K562 (cell line): ENCODE data around the gene USP35. TPM values are rescaled to one million over a fixed set of nuclear protein-coding genes. Genes with fewer than 3 reads are reported as not detected.

Source experiments
- ARNT ChIP-seq, 2 experiments: fragments of 450-650 bp; IDR thresholded peaks; 2 replicates each; pipeline ENCODE4 v1.6.1; 2016; ENCODE audit warnings: mild to moderate bottlenecking in 1 of 2
- BRD9 ChIP-seq: fragments of 450-650 bp; IDR thresholded peaks from 2 replicates; pipeline ENCODE4 v1.6.1; 2018; ENCODE audit warnings: low read depth; ENCODE audit not compliant: partially characterized antibody
- CHD2 ChIP-seq: IDR thresholded peaks from 2 replicates; pipeline ENCODE4 v1.6.1; 2011; ENCODE audit warnings: low read depth, low read length
- DPF2 ChIP-seq: fragments of 450-650 bp; IDR thresholded peaks from 2 replicates; pipeline ENCODE4 v1.6.1; 2016
- FOXJ3 ChIP-seq: sonication (generic); formaldehyde crosslinking; IDR thresholded peaks from 2 replicates; pipeline ENCODE4 v1.4.0; 2020; ENCODE audit warnings: mild to moderate bottlenecking, missing genetic modification reagents
- FOXK2 ChIP-seq, 2 experiments: fragments of 450-650 bp; IDR thresholded peaks in 1 of 2; conservative IDR thresholded peaks in 1 of 2; 2 replicates each; pipeline ENCODE4 v1.6.1; 2016; ENCODE audit warnings: low read depth in 2 of 2, mild to moderate bottlenecking in 1 of 2
- HNRNPL ChIP-seq: fragments of 200-400 bp; formaldehyde crosslinking; IDR thresholded peaks from 2 replicates; pipeline ENCODE4 v1.6.1; 2017; ENCODE audit warnings: low read depth, mild to moderate bottlenecking, low read length
- POLR3G ChIP-seq: IDR thresholded peaks from 2 replicates; pipeline ENCODE4 v1.6.1; 2011; ENCODE audit not compliant: insufficient read length, insufficient replicate concordance; ENCODE audit errors: extremely low read depth
- RFX1 ChIP-seq: fragments of 450-650 bp; IDR thresholded peaks from 2 replicates; pipeline ENCODE4 v1.6.1; 2016; ENCODE audit warnings: mild to moderate bottlenecking, moderate library complexity
- SMAD1 ChIP-seq: fragments of 150-350 bp; IDR thresholded peaks from 2 replicates; pipeline ENCODE4 v1.6.1; 2014; ENCODE audit warnings: low read length, low read depth; ENCODE audit not compliant: partially characterized antibody
- SRSF9 ChIP-seq: fragments of 200-400 bp; formaldehyde crosslinking; IDR thresholded peaks from 2 replicates; pipeline ENCODE4 v1.6.1; 2017; ENCODE audit warnings: low read depth, low read length, borderline replicate concordance
- THRAP3 ChIP-seq: fragments of 450-650 bp; IDR thresholded peaks from 2 replicates; pipeline ENCODE4 v1.6.1; 2016; ENCODE audit warnings: mild to moderate bottlenecking, inconsistent platforms, borderline replicate concordance
- ZNF24 ChIP-seq: fragments of 450-650 bp; IDR thresholded peaks from 2 replicates; pipeline ENCODE4 v1.6.1; 2016
- ZNF668 ChIP-seq: fragments of 250-450 bp; sonication (Bioruptor Pico); IDR thresholded peaks from 2 replicates; pipeline ENCODE4 v1.8.0; 2022; ENCODE audit warnings: mild to moderate bottlenecking, inconsistent platforms
- polyA plus RNA-seq, 8 experiments: library from polyadenylated mRNA; depleted of rRNA in 4 of 8; stranded (reverse) in 5 of 8; unstranded in 3 of 8; fragments of >200 nt; fragmentation: Nextera tagmentation in 2 of 8; fragmentation: Illumina TruSeq in 1 of 8; extraction: Ambion mirVana in 2 of 8; extraction: Trizol in 1 of 8; gene quantifications; 2 replicates each; pipeline versions ENCODE4 v1.2.1 to v1.2.3, GENCODE V29; 2011 to 2014; ENCODE audit warnings: inconsistent platforms in 1 of 8, missing spikeins in 1 of 8
- total RNA-seq, 7 experiments: library from RNA; depleted of rRNA in 6 of 7; stranded (reverse); fragments of >200 nt in 6 of 7; fragmentation: Illumina TruSeq in 2 of 7; extraction: Trizol in 2 of 7; gene quantifications; 2 replicates each; pipeline versions ENCODE4 v1.2.1 to v1.2.3, GENCODE V29; 2011 to 2021; ENCODE audit warnings: low replicate concordance in 1 of 7
- TF ChIP-seq, protein P1 (sequence below): fragments of 150-350 bp; conservative IDR thresholded peaks from 2 replicates; pipeline ENCODE4 v1.6.1; 2014; ENCODE audit warnings: low read length
- TF ChIP-seq, protein P2 (sequence below): sonication (generic); formaldehyde crosslinking; IDR thresholded peaks from 2 replicates; pipeline ENCODE4 v1.8.1; 2023; ENCODE audit warnings: mild to moderate bottlenecking, missing genetic modification reagents
- TF ChIP-seq, protein P3 (sequence below), 3 experiments: IDR thresholded peaks in 2 of 3; conservative IDR thresholded peaks in 1 of 3; 2 replicates each; pipeline ENCODE4 v1.5.1; 2011 to 2012; ENCODE audit warnings: low read length in 3 of 3, mild to moderate bottlenecking in 3 of 3, control low read depth in 2 of 3, improper control_type of control experiment in 1 of 3, inconsistent platforms in 1 of 3, low read depth in 1 of 3, mixed read lengths in 1 of 3, moderate library complexity in 1 of 3; ENCODE audit not compliant: insufficient read depth in 2 of 3
- TF ChIP-seq, protein P4 (sequence below), 2 experiments: fragments of 150-350 bp in 1 of 2; IDR thresholded peaks; 2 replicates each; pipeline ENCODE4 v1.6.1; 2012 to 2016; ENCODE audit warnings: low read depth in 2 of 2, low read length in 2 of 2, mild to moderate bottlenecking in 1 of 2, moderate library complexity in 1 of 2

The USP35 gene
- total and polyA plus RNA-seq, 9 of the 15 experiments (the other 6 are each of a cell fraction or from before 2014, with no cell fraction given) = 0.01 to 4.8 (median 3.6) TPM

DNA sequence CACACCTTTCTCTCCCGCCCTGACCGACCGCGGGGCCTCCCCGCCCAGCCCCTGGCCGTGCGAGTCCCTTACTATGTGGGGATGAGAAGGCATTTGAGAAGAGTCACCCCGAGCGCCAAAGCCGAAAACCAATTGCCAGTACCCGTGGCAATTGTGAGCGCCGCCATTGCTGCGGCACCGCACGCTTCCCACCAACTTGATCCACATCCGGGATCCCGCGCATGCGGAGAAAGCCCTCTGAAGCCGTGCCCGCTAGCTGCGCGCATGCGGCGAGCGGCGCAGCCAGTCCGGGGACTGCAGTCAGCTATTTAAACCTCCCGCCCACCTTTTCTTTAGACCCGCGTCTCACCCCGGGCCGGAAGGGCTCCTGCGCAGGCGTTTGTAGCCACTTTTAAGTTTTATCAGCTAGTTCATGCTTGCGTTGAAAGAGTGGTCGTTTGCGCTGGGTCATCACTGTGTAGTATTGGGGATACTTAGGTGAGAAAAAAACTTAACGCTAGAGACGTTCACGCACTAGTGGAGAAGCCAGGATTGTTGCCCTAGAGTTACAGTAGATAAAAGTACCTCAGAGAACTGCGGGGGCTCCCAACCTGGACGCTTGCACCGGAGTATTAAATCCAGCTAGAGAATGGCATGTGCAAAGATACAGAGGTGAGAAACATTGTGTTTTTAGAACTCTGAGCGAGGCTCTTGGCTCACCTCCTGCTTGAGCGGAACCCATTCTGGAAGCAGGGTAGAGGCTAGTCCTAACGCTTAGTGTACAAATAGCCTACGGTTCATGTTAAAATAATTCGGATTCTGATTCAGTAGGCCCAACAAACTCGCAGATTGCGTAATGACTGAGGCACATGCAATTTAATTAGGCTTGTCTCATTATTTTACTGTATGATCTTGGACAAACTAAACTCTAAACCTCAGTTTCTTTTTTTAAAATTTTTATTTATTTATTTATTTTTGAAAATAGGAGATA lies 49.0 kb upstream of the USP35 start, which contains the start of gene ALG8 (continued):
- TF ChIP-seq, protein P1, sequence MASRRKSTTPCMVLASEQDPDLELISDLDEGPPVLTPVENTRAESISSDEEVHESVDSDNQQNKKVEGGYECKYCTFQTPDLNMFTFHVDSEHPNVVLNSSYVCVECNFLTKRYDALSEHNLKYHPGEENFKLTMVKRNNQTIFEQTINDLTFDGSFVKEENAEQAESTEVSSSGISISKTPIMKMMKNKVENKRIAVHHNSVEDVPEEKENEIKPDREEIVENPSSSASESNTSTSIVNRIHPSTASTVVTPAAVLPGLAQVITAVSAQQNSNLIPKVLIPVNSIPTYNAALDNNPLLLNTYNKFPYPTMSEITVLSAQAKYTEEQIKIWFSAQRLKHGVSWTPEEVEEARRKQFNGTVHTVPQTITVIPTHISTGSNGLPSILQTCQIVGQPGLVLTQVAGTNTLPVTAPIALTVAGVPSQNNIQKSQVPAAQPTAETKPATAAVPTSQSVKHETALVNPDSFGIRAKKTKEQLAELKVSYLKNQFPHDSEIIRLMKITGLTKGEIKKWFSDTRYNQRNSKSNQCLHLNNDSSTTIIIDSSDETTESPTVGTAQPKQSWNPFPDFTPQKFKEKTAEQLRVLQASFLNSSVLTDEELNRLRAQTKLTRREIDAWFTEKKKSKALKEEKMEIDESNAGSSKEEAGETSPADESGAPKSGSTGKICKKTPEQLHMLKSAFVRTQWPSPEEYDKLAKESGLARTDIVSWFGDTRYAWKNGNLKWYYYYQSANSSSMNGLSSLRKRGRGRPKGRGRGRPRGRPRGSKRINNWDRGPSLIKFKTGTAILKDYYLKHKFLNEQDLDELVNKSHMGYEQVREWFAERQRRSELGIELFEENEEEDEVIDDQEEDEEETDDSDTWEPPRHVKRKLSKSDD = no peak
- no peak for TF ChIP-seq POLR3G
- TF ChIP-seq, protein P2, sequence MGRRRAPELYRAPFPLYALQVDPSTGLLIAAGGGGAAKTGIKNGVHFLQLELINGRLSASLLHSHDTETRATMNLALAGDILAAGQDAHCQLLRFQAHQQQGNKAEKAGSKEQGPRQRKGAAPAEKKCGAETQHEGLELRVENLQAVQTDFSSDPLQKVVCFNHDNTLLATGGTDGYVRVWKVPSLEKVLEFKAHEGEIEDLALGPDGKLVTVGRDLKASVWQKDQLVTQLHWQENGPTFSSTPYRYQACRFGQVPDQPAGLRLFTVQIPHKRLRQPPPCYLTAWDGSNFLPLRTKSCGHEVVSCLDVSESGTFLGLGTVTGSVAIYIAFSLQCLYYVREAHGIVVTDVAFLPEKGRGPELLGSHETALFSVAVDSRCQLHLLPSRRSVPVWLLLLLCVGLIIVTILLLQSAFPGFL = 0 out of 2 replicates have a peak, but pooled peaks have one; percentile 52
- peak; percentile 38 for TF ChIP-seq BRD9
- no peak for TF ChIP-seq RFX1
- no peak for TF ChIP-seq SRSF9
- no peak for TF ChIP-seq THRAP3
- TF ChIP-seq SMAD1 = no peak
- TF ChIP-seq, protein P3, sequence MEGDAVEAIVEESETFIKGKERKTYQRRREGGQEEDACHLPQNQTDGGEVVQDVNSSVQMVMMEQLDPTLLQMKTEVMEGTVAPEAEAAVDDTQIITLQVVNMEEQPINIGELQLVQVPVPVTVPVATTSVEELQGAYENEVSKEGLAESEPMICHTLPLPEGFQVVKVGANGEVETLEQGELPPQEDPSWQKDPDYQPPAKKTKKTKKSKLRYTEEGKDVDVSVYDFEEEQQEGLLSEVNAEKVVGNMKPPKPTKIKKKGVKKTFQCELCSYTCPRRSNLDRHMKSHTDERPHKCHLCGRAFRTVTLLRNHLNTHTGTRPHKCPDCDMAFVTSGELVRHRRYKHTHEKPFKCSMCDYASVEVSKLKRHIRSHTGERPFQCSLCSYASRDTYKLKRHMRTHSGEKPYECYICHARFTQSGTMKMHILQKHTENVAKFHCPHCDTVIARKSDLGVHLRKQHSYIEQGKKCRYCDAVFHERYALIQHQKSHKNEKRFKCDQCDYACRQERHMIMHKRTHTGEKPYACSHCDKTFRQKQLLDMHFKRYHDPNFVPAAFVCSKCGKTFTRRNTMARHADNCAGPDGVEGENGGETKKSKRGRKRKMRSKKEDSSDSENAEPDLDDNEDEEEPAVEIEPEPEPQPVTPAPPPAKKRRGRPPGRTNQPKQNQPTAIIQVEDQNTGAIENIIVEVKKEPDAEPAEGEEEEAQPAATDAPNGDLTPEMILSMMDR (IDR thresholded peaks at IDR 0.05 in 2 of 3, conservative IDR thresholded peaks at IDR 0.05 in 1 of 3; ENCODE audit: insufficient read depth in 2 of 3, low read depth in 1 of 3, low read length in 3 of 3) = no peak
- TF ChIP-seq CHD2 = peak; percentile 29; the same call in 1 of the 2 replicates
- TF ChIP-seq ZNF24 = peak; percentile 77; the same call in 1 of the 2 replicates
- no peak for TF ChIP-seq HNRNPL
- no peak for TF ChIP-seq ZNF668 (CRISPR knock-in tag)
- TF ChIP-seq, protein P4, sequence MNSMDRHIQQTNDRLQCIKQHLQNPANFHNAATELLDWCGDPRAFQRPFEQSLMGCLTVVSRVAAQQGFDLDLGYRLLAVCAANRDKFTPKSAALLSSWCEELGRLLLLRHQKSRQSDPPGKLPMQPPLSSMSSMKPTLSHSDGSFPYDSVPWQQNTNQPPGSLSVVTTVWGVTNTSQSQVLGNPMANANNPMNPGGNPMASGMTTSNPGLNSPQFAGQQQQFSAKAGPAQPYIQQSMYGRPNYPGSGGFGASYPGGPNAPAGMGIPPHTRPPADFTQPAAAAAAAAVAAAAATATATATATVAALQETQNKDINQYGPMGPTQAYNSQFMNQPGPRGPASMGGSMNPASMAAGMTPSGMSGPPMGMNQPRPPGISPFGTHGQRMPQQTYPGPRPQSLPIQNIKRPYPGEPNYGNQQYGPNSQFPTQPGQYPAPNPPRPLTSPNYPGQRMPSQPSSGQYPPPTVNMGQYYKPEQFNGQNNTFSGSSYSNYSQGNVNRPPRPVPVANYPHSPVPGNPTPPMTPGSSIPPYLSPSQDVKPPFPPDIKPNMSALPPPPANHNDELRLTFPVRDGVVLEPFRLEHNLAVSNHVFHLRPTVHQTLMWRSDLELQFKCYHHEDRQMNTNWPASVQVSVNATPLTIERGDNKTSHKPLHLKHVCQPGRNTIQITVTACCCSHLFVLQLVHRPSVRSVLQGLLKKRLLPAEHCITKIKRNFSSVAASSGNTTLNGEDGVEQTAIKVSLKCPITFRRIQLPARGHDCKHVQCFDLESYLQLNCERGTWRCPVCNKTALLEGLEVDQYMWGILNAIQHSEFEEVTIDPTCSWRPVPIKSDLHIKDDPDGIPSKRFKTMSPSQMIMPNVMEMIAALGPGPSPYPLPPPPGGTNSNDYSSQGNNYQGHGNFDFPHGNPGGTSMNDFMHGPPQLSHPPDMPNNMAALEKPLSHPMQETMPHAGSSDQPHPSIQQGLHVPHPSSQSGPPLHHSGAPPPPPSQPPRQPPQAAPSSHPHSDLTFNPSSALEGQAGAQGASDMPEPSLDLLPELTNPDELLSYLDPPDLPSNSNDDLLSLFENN (IDR thresholded peaks at IDR 0.05; ENCODE audit: low read depth in 2 of 2, low read length in 2 of 2) = no peak
- no peak for TF ChIP-seq ARNT (IDR thresholded peaks at IDR 0.05)
- no peak for TF ChIP-seq FOXJ3 (CRISPR knock-in tag)
- TF ChIP-seq FOXK2 (conservative IDR thresholded peaks at IDR 0.05 in 1 of 2, IDR thresholded peaks at IDR 0.05 in 1 of 2; ENCODE audit: low read depth in 2 of 2) = peak; percentile 73 to 75; a peak in 2 of 4 replicates
- peak; percentile 56; the same call in 1 of the 2 replicates for TF ChIP-seq DPF2
